Measurements from ENCODE around the gene WDR91. TPM values are rescaled to one million over a fixed set of nuclear protein-coding genes. Genes with fewer than 3 reads are reported as not detected.
A peak's percentile ranks its signal among the peaks of the same experiment; 100 is the strongest.

The WDR91 gene
- total RNA-seq, 1 donor from 2014 or later, result 5.4 TPM

DNA sequence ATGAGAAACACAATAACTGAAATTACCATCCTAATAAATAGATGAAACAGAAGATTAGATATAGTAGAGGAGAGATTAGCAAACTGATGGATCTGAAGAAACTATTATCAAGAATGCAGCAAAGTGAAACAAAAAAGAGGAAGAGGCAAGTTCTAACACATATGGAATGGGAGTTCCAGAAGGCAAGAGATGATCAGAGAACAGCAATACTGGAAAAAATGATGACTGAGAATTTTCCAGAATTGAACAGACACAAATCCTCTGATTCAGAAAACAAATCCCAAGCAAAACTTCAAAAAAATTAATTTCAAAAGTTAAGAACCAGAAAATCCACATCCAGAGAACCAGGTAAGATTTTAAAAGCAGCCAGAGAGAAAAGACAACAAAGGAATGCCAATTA lies 20.6 kb downstream of the WDR91 start:
- no peaks in the 10 kb centered on the region for H3K9me3 ChIP-seq (replicated peaks)
- no peaks in the 10 kb centered on the region for H3K27me3 ChIP-seq (ENCODE audit: low read depth)
- no peak overlapping the region for H3K4me3 ChIP-seq
- no peak overlapping the region for H3K27ac ChIP-seq (replicated peaks)
- H3K4me1 ChIP-seq, result peaks cover 18% of the 10 kb centered on the region
- DNase-seq, result no peak
- peaks cover 83% of the 10 kb centered on the region for H3K36me3 ChIP-seq
- TF ChIP-seq, protein P1, sequence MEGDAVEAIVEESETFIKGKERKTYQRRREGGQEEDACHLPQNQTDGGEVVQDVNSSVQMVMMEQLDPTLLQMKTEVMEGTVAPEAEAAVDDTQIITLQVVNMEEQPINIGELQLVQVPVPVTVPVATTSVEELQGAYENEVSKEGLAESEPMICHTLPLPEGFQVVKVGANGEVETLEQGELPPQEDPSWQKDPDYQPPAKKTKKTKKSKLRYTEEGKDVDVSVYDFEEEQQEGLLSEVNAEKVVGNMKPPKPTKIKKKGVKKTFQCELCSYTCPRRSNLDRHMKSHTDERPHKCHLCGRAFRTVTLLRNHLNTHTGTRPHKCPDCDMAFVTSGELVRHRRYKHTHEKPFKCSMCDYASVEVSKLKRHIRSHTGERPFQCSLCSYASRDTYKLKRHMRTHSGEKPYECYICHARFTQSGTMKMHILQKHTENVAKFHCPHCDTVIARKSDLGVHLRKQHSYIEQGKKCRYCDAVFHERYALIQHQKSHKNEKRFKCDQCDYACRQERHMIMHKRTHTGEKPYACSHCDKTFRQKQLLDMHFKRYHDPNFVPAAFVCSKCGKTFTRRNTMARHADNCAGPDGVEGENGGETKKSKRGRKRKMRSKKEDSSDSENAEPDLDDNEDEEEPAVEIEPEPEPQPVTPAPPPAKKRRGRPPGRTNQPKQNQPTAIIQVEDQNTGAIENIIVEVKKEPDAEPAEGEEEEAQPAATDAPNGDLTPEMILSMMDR (IDR thresholded peaks at IDR 0.05; ENCODE audit: borderline replicate concordance), result no peak
- intact Hi-C loops (cut with micrococcal nuclease), result no loop called here

DNA sequence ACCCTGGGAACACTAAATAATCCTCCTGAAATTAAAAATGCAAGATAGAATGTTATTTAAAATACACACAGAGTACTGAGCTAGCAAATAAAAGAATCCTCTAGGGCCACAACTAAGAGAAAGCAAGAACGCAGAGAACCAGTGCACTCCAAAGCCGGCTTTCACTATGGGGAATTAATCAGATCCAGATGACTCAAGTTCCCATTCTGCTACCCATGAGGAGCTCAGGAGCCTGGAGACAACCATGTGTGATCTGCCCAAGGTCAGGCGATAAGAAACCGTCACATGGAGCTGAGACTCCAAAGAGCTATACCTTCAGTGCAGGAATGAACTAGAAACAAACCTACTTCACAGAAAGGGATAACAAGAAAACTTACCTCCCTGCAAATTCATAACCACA lies 21.4 kb downstream of the WDR91 start:
- DNase-seq, result no peak
- Histone ChIP-seq H3K9me3 (replicated peaks) (no peaks in the 10 kb centered on the region), H3K27ac (replicated peaks) (peak overlapping the region; percentile 5), H3K27me3 (ENCODE audit: low read depth) (no peaks in the 10 kb centered on the region), H3K36me3 (peaks cover 82% of the 10 kb centered on the region), H3K4me3 (no peak overlapping the region), H3K4me1 (peaks cover 18% of the 10 kb centered on the region)
- intact Hi-C loops (cut with micrococcal nuclease), result no loop called here
- TF ChIP-seq, protein P1 (IDR thresholded peaks at IDR 0.05; ENCODE audit: borderline replicate concordance), result no peak

DNA sequence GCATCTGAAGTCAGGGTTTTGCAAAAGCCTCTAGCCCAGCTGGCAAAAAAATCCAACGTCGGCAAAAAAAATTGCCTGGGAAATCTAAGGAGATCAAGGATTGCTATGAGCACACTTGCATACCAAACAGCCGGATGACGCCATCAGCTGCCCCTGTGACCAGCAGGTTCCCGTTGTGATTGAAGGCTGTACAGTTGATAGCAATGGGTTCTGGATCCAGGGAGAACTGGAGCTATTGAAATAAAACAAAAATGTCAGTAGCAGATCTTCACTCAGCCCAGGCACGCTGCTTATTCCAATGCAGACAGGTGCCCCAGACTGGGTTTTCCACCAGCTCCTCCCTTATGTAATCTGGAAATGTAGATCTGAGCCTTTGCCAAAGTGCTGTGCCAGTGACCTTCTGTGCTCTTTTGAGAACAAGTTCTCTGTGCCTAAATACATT lies 22.1 kb downstream of the WDR91 start:
- H3K9me3 ChIP-seq (replicated peaks), result no peaks in the 10 kb centered on the region
- DNase-seq, result no peak
- H3K36me3 ChIP-seq, result peaks cover 82% of the 10 kb centered on the region
- H3K4me3 ChIP-seq, result no peak overlapping the region
- peaks cover 18% of the 10 kb centered on the region for H3K4me1 ChIP-seq
- peak overlapping the region; percentile 28 for H3K27ac ChIP-seq (replicated peaks)
- no peaks in the 10 kb centered on the region for H3K27me3 ChIP-seq (ENCODE audit: low read depth)
- intact Hi-C loops (cut with micrococcal nuclease), result no loop called here
- TF ChIP-seq, protein P1 (IDR thresholded peaks at IDR 0.05; ENCODE audit: borderline replicate concordance), result no peak

DNA sequence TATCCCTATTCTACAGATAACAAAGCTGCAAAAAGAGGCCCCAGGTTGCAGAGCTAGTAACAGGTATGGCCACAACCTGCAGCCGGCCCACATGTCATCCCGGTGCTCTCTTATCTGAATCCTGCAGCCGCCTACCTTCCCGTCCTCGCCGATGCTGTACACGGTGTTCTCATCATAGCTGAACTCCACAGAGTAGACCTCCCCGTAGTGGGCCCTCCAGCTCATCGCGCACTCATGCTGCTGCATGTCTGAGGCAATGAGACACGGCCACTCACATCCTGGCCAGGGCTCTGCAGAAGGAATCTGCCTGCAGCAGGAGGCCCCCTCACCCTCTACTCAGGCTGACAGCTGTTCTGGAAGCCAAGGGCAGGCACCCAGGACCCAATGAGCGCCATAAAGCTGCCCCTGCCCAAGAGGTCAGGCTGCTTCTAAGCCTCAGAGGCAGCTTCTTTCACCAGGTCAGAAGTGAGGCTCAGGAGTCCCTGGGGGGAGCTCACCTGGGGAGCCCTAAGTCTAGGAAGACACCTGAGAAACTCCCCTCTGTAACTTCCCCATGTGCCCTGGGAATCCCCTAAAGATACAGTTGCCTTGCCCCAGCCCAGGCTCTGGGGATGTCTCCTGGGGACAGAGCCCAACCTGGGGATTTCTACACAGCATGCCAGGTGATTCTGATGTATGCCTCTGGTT lies 22.9 kb downstream of the WDR91 start:
- H3K4me1 ChIP-seq, result peaks cover 18% of the 10 kb centered on the region
- no peak for DNase-seq
- no peak overlapping the region for H3K27ac ChIP-seq (replicated peaks)
- H3K4me3 ChIP-seq, result no peak overlapping the region
- H3K36me3 ChIP-seq, result peaks cover 84% of the 10 kb centered on the region
- intact Hi-C loops (cut with micrococcal nuclease), result no loop called here
- TF ChIP-seq, protein P1 (IDR thresholded peaks at IDR 0.05; ENCODE audit: borderline replicate concordance), result no peak
- no peaks in the 10 kb centered on the region for H3K9me3 ChIP-seq (replicated peaks)
- no peaks in the 10 kb centered on the region for H3K27me3 ChIP-seq (ENCODE audit: low read depth)

DNA sequence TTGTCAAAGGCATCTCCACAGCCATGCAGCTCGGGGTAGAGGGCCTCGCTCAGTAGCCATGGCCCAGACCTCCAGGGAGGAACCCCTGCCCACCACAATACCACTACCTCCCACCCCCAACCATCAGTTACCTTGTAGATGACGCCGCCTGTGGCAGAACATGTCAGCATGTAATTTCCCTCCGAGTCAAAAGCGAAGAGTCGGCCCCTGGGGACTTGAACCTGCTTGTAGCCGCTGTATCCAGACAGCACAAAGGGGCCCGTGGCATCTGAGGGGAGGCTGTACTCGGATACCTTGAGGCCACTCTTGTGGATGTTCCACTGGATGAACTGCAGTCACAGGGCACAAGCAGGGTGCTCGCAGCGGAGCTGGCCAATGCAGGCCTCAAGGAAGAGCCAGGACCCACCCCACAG lies 24.5 kb downstream of the WDR91 start:
- H3K36me3 ChIP-seq, result peaks cover 87% of the 10 kb centered on the region
- intact Hi-C loops (cut with micrococcal nuclease), result no loop called here
- DNase-seq, result no peak
- TF ChIP-seq, protein P1 (IDR thresholded peaks at IDR 0.05; ENCODE audit: borderline replicate concordance), result no peak
- no peak overlapping the region for H3K27ac ChIP-seq (replicated peaks)
- no peaks in the 10 kb centered on the region for H3K27me3 ChIP-seq (ENCODE audit: low read depth)
- H3K4me1 ChIP-seq, result peaks cover 18% of the 10 kb centered on the region
- peaks cover 16% of the 10 kb centered on the region for H3K9me3 ChIP-seq (replicated peaks)
- no peak overlapping the region for H3K4me3 ChIP-seq
